T-helper 1 cell treated with Interleukin-12 subunit alpha and Interleukin-12 subunit beta and Interleukin-4 antibody, amounts not matched to agents 30 μg/mL and 1 μg/mL, for 36 hours (primary cell): ENCODE results near the gene PRKG1.
"Not testable (repeated sequence)": the region's sequence is repeated elsewhere in the genome, so short reads cannot be mapped to it uniquely, and the experiment has no call there.

Experiments
- H3K27ac Mint-ChIP-seq: one replicate; pipeline ENCODE4 v1.8.0; 2021; ENCODE audit warnings: mild to moderate bottlenecking, mixed read lengths
- H3K27me3 Mint-ChIP-seq: one replicate; pipeline ENCODE4 v1.8.0; 2021; ENCODE audit warnings: low read depth, mixed read lengths
- H3K36me3 Mint-ChIP-seq: one replicate; pipeline ENCODE4 v1.8.0; 2021; ENCODE audit warnings: low read depth, mixed read lengths
- H3K4me1 Mint-ChIP-seq: one replicate; pipeline ENCODE4 v1.8.0; 2021; ENCODE audit warnings: low read depth, mixed read lengths
- H3K4me3 Mint-ChIP-seq: one replicate; pipeline ENCODE4 v1.8.0; 2021; ENCODE audit warnings: mild to moderate bottlenecking, moderate library complexity, mixed read lengths
- H3K9me3 Mint-ChIP-seq: one replicate; pipeline ENCODE4 v1.8.0; 2021; ENCODE audit warnings: mixed read lengths

The PRKG1 gene

DNA sequence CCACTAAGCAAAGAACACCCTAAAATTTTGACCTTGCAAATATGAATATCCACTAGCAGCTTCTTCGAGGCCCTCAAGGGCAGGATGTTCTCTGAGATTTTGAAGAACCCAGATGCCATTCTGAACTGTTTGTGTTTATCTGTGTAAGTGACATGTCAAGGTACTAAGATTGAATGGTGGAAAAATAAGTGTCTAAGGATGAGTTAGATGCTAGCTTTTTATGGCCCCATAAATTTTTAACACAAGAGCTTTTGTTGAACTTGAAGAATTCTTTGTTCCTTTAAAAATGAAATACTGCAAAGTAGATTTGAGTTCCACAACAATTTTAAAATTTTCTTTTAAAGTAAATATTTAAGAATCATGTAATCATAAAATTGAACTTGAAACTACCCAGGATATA is 365.4 kb downstream of the PRKG1 start:
- H3K36me3 Mint-ChIP-seq: no peaks in the 10 kb centered on the region

DNA sequence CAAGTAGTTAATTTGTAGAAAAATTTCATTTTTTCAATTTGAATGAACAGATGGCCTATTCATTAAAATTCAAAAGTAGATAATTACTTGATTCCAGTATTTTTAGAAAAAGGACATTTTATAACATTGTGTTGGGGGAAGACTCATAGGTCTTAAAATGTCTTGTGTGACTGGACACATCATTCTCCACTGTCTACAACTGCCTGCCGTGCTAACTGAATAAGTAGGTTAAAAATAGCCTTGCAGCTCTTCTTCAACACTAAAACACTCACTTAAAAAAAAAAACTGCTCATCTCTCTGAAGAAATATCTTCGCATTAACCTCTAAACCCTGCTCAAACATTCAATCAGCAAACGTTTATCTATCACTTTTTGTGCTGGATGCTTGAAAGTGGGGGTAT is 371.3 kb downstream of the PRKG1 start:
- Mint-ChIP-seq H3K27me3 (no peaks in the 10 kb centered on the region), H3K9me3 (no peaks in the 10 kb centered on the region), H3K4me1 (no peaks in the 10 kb centered on the region), H3K36me3 (no peaks in the 10 kb centered on the region), H3K27ac (no peak overlapping the region), H3K4me3 (no peak overlapping the region)

More for the DNA sequence above, 365.4 kb downstream of the PRKG1 start:
- H3K4me3 Mint-ChIP-seq: no peak overlapping the region
- H3K27me3 Mint-ChIP-seq: no peaks in the 10 kb centered on the region
- no peaks in the 10 kb centered on the region for H3K4me1 Mint-ChIP-seq
- H3K9me3 Mint-ChIP-seq: no peaks in the 10 kb centered on the region
- H3K27ac Mint-ChIP-seq: no peak overlapping the region

DNA sequence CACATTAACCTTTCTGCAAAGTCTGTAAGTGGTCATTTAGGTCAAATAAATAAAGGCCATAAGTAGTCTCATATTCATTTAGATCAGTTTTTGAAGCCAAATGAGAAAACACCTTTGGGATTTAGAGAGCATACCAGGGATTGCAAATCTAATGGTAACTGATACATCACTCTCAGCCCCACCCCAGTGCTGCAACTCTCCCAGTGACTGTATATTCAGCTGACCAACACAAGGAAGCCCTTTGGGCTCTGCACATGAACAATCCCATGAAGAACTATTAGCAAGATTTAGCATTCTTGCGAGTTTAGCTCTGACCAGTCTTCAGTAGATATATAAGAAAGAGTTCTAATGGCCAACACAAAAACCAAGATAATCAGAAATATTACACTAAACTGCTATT is 372.8 kb downstream of the PRKG1 start:
- Mint-ChIP-seq H3K27me3 (no peaks in the 10 kb centered on the region), H3K36me3 (no peaks in the 10 kb centered on the region), H3K4me3 (no peak overlapping the region), H3K4me1 (no peaks in the 10 kb centered on the region), H3K9me3 (no peaks in the 10 kb centered on the region), H3K27ac (no peak overlapping the region)

DNA sequence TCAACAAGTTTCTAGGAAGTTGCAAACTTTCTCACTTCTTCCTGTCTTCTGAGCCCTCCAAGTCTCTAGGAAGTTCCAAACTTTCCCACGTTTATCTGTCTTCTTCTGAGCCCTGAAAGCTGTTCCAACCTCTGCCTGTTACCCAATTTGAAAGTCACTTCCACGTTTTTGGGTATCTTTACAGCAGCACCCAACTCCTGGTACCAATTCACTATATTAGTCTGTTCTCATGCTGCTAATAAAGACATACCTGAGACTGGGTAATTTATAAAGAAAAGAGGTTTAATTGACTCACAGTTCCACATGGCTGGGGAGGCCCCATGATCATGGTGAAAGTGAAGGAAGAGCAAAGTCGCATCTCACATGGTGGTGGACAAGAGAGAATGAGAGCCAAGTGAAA is 381.5 kb downstream of the PRKG1 start:
- H3K9me3 Mint-ChIP-seq, H3K27ac Mint-ChIP-seq, H3K27me3 Mint-ChIP-seq, H3K36me3 Mint-ChIP-seq, H3K4me1 Mint-ChIP-seq, H3K4me3 Mint-ChIP-seq: not testable (repeated sequence)

DNA sequence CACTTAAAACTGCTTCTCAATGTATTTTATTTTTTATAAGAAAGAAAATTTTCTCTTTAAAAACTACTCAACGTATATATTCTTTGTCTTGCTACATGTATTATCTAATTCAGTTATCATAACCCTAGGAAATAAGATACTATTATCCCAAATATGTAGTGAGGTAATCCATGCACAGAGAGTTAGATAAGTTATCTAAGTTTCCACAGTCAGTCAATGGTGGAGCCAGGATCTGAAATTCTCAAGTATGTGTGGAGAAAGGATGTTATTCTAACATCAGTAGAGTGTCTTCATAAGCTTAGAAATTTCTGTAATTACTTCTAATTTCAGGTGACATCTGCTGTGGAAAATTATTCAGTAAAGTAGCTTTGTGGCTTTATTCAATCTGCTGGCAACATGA is 385.2 kb downstream of the PRKG1 start:
- Mint-ChIP-seq H3K36me3 (no peaks in the 10 kb centered on the region), H3K4me3 (no peak overlapping the region), H3K4me1 (no peaks in the 10 kb centered on the region), H3K9me3 (peaks cover 6% of the 10 kb centered on the region), H3K27me3 (no peaks in the 10 kb centered on the region), H3K27ac (no peak overlapping the region)

DNA sequence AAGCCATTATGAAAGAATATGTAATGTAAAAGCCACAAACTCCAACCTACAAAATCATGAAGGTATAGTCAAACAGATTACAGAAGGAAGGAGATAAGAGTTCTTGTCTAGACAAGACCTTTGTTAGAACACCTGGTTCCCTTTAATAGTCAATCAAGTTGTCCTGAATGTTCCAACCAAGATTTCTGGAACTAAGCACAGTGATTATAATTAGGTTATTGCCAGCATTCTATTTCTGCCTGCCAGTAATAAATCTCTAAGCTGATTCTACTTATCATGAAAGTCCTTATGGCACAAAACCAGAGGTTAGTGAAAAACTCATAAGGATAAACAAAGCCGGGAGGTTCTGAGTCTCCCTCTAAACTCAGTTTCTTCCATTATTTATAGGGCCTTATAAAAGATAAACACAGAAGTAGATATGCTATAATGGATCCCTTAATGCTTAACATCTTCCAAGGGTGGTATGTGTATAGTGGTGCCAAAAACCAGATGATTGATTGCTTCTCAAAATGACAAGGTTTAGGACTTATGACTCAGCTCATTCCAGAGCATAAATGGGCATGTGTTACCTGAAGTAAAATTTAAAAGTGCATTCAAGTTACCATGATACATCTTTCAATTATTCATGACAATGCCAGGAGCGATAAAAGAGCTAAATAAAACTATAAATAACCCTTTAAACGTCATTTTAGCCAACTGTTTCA is 387.9 kb downstream of the PRKG1 start:
- H3K9me3 Mint-ChIP-seq: no peaks in the 10 kb centered on the region
- no peaks in the 10 kb centered on the region for H3K4me1 Mint-ChIP-seq
- H3K27me3 Mint-ChIP-seq: no peaks in the 10 kb centered on the region
- no peak overlapping the region for H3K4me3 Mint-ChIP-seq
- no peaks in the 10 kb centered on the region for H3K36me3 Mint-ChIP-seq
- H3K27ac Mint-ChIP-seq: no peak overlapping the region

DNA sequence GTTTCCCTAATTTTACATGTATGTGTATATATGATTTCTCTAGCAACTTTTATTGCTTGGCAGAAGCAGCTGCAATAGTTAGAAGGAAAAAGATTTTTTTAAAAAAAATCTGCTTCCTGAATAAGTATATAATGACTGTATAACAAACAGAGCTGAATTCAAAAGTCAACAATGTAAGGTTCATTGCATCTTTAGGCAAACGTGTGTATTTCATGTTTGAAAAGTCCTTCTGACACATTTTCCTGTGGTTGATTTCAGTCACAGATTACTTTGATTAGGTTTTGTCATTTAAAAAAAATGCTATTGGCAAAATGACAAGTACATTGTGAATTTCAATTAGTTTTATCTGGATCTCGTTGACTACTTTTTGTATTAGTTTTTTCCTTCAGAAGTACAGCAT is 394.1 kb downstream of the PRKG1 start:
- Mint-ChIP-seq H3K27me3 (no peaks in the 10 kb centered on the region), H3K36me3 (no peaks in the 10 kb centered on the region), H3K4me3 (no peak overlapping the region), H3K4me1 (no peaks in the 10 kb centered on the region), H3K27ac (no peak overlapping the region), H3K9me3 (no peaks in the 10 kb centered on the region)

DNA sequence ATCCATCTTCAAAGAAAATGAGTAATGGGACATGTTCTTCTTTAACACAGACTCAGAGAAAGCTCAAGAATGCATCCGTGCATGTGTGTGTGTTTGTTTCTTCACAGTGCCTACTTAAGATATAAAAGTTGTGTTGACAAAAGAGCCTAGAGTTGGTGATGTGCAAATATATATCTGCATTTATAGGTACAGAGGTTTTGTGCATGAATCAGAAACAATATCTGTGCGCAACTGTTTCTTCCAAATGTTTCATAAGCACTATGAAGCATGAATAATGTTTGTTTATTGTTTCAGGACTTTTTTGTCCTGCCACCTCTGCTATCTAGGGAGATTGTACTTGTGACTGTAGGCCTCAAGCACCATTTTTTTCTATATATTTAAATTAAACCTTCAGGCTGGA is 395.4 kb downstream of the PRKG1 start:
- Mint-ChIP-seq H3K36me3 (no peaks in the 10 kb centered on the region), H3K9me3 (no peaks in the 10 kb centered on the region), H3K4me3 (no peak overlapping the region), H3K27me3 (no peaks in the 10 kb centered on the region), H3K4me1 (no peaks in the 10 kb centered on the region), H3K27ac (no peak overlapping the region)

DNA sequence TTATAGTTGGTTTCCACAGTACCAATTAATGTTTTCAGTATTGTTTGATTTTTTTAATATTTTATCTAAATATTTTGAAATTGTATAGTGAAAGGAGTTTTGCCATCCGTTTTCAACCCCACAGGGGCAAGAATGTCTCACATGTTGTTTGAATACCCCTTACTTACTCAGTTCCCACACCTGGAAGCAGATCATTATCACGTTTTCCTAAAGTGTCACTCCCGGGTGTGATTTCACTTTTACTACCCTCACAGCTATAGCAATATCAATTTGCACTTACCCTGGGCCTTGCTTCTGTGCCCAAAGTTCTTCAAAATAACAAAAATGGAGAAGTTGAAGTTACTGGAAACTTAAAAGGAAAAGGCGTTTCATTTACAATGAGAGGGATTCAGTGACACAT is 397.0 kb downstream of the PRKG1 start:
- Mint-ChIP-seq H3K4me3 (no peak overlapping the region), H3K27me3 (no peaks in the 10 kb centered on the region), H3K4me1 (no peaks in the 10 kb centered on the region), H3K9me3 (no peaks in the 10 kb centered on the region), H3K27ac (no peak overlapping the region), H3K36me3 (no peaks in the 10 kb centered on the region)

DNA sequence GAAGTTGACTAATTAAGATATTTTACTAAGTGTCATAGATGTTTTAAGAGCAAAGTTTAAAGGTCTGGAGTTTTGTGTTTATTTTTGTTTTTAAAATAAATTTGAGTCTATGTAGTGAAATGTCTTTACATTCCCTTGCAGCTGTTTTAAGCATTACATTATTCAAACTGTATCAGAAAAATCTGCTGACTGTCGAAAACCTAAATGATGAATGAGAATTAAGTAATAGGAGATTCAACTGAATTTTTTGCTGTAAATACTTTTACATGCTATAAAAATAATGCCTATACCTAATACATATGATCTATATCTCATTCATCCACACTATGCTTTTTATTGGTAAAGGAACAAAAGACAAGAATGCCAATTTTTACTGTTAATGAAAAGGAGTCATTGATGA is 397.9 kb downstream of the PRKG1 start:
- Mint-ChIP-seq H3K4me3 (no peak overlapping the region), H3K36me3 (no peaks in the 10 kb centered on the region), H3K27ac (no peak overlapping the region)

DNA sequence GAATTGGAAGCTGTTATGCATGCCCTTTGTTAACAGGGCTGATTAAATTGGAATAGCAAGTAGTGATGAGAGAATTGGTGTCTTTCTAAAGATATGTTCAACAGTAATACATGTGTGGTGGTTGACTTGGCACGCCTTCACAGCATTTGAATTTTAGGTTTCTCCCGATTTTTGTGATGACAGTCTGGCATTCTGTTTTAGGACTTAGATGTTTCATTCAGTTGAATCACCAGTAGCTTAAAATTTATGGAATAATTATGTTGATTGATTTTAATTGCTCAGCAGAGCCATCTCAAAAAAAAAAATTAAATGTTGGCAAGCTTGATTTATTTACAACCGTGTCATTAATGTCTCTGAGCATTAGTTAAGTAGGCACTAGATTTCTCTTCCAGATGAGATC is 405.4 kb downstream of the PRKG1 start:
- Mint-ChIP-seq H3K4me3 (no peak overlapping the region), H3K4me1 (no peaks in the 10 kb centered on the region), H3K9me3 (no peaks in the 10 kb centered on the region), H3K27me3 (no peaks in the 10 kb centered on the region), H3K36me3 (no peaks in the 10 kb centered on the region), H3K27ac (no peak overlapping the region)

More for the DNA sequence above, 397.9 kb downstream of the PRKG1 start:
- no peaks in the 10 kb centered on the region for H3K27me3 Mint-ChIP-seq
- H3K9me3 Mint-ChIP-seq: no peaks in the 10 kb centered on the region
- no peaks in the 10 kb centered on the region for H3K4me1 Mint-ChIP-seq

DNA sequence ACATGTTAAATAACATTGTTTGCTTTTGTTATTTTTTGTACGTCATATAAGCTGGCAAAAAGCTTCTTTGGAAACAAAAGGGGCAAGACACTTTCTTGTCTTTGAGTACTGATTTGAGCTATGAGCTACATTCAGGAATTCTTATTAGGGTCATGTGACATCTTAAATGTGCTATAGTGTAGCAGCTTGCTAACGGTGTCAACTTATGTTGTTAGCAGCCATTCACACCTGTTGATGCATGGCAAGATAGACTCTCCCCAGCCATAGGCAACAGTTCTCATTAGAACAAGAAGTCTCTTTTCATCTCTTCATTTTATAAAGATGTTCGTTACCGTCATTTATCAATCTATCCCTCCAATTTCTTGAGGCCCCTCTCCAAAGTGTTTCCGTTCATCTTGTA is 411.4 kb downstream of the PRKG1 start:
- H3K4me1 Mint-ChIP-seq: no peaks in the 10 kb centered on the region
- no peak overlapping the region for H3K27ac Mint-ChIP-seq
- H3K4me3 Mint-ChIP-seq: no peak overlapping the region
- no peaks in the 10 kb centered on the region for H3K27me3 Mint-ChIP-seq
- H3K36me3 Mint-ChIP-seq: no peaks in the 10 kb centered on the region
- no peaks in the 10 kb centered on the region for H3K9me3 Mint-ChIP-seq

DNA sequence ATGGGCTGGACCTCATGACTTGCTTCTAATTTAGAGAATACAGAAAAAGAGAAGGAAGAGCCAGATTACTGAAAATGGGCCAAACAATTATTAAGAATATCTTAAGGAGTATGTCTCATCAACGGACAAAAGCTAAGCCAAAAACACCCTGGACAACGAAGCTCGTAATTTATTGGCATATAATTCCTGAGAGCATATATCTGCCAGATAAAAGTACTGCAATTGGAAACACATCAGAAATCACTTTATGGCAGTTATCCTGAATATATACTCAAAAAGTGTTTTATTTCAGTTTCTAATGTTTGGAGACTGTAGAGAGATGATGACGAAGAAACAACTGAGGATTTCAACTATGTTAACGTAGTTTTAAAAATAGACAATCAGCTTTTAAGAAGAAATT is 413.3 kb downstream of the PRKG1 start:
- no peak overlapping the region for H3K27ac Mint-ChIP-seq
- no peaks in the 10 kb centered on the region for H3K4me1 Mint-ChIP-seq
- H3K4me3 Mint-ChIP-seq: no peak overlapping the region
- no peaks in the 10 kb centered on the region for H3K27me3 Mint-ChIP-seq
- H3K9me3 Mint-ChIP-seq: no peaks in the 10 kb centered on the region
- no peaks in the 10 kb centered on the region for H3K36me3 Mint-ChIP-seq

DNA sequence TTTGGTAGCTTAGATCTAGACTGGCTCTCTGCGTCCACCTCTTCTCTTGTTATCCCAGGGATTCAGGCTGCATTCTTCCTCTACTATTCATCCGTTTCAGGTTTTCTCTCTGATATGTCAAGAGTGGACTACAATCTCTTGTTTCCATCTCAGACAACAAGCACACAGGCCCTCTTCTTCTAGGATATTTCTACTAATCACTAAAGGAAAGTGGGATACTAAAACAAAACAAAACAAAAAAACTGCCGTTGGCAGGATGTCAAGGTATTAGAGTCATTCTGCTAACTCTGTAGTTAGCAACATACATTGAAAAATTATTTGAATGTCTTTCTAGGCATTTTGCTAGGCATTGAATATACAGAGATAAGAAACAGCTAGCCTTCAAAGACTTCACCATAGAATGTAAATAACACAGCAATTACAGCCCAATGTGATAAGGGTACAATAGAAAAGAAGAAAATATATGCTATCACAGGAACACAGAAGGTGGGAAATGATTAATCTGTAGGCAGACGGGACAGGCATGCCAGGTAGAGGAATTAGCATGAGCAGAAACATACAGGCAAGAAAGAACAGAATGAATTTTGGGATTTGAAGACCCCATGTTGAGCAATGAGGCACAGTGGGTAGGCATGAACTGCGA is 414.6 kb downstream of the PRKG1 start:
- no peak overlapping the region for H3K27ac Mint-ChIP-seq
- H3K4me1 Mint-ChIP-seq: no peaks in the 10 kb centered on the region
- no peaks in the 10 kb centered on the region for H3K9me3 Mint-ChIP-seq
- H3K4me3 Mint-ChIP-seq: no peak overlapping the region
- H3K36me3 Mint-ChIP-seq: no peaks in the 10 kb centered on the region
- no peaks in the 10 kb centered on the region for H3K27me3 Mint-ChIP-seq

DNA sequence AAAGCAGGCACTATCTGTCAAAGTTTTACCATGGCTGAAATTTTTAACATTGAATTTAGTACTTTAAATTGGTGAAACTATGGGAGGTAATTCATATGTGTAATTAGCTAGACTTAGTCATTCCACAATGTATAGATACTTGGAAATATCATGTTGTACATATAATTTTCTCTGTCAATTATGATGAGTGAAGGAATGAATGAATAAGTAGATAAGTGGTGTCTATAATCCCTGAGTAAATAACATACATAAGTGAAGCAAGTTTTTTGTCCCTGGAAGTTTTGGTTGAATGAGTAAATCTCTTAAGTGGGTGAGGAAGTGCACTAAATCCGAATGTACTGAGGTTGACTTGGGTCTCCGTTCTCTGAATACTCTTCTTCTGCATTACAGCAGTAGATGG is 424.1 kb downstream of the PRKG1 start:
- no peaks in the 10 kb centered on the region for H3K36me3 Mint-ChIP-seq
- no peaks in the 10 kb centered on the region for H3K9me3 Mint-ChIP-seq
- H3K4me3 Mint-ChIP-seq: no peak overlapping the region
- H3K27me3 Mint-ChIP-seq: no peaks in the 10 kb centered on the region
- H3K27ac Mint-ChIP-seq: no peak overlapping the region
- no peaks in the 10 kb centered on the region for H3K4me1 Mint-ChIP-seq
